ENCODE measurements around the gene GRIK4.

Gene GRIK4

GRCh38 chr11:120801801-120802689 lies 290.5 kb downstream of the GRIK4 start:
- DNase-seq (ENCODE audit: low read depth): peak; percentile 74

GRCh38 chr11:120805960-120806555 lies 294.5 kb downstream of the GRIK4 start:
- no peak for TF ChIP-seq CTCF (IDR thresholded peaks at IDR 0.05; ENCODE audit: insufficient read depth, low read depth, low read length, missing control alignments)
- H3K4me3 ChIP-seq (ENCODE audit: low read depth, low read length): no peak overlapping the region
- DNase-seq (ENCODE audit: low read depth): peak; percentile 14

More at GRCh38 chr11:120801801-120802689, 290.5 kb downstream of the GRIK4 start:
- H3K4me3 ChIP-seq (ENCODE audit: low read depth, low read length): no peak overlapping the region
- peak; percentile 90 for TF ChIP-seq CTCF (IDR thresholded peaks at IDR 0.05; ENCODE audit: insufficient read depth, low read depth, low read length, missing control alignments)

- no peak for TF ChIP-seq CTCF (IDR thresholded peaks at IDR 0.05; ENCODE audit: insufficient read depth, low read depth, low read length, missing control alignments)
- H3K4me3 ChIP-seq (ENCODE audit: low read depth, low read length): no peak overlapping the region
- no peak for DNase-seq (ENCODE audit: low read depth)
Measured at GRCh38 chr11:120807414-120808150, 296.0 kb downstream of the GRIK4 start.

- TF ChIP-seq CTCF (IDR thresholded peaks at IDR 0.05; ENCODE audit: insufficient read depth, low read depth, low read length, missing control alignments): no peak
- DNase-seq (ENCODE audit: low read depth): no peak
Measured at GRCh38 chr11:120808616-120809050, 297.1 kb downstream of the GRIK4 start.

GRCh38 chr11:120810251-120810650 lies 298.7 kb downstream of the GRIK4 start:
- no peak for DNase-seq (ENCODE audit: low read depth)
- H3K4me3 ChIP-seq (ENCODE audit: low read depth, low read length): no peak overlapping the region
- no peak for TF ChIP-seq CTCF (IDR thresholded peaks at IDR 0.05; ENCODE audit: insufficient read depth, low read depth, low read length, missing control alignments)

More at GRCh38 chr11:120808616-120809050, 297.1 kb downstream of the GRIK4 start:
- no peak overlapping the region for H3K4me3 ChIP-seq (ENCODE audit: low read depth, low read length)

- DNase-seq (ENCODE audit: low read depth): no peak
- TF ChIP-seq CTCF (IDR thresholded peaks at IDR 0.05; ENCODE audit: insufficient read depth, low read depth, low read length, missing control alignments): no peak
Measured at GRCh38 chr11:120811199-120811598, 299.7 kb downstream of the GRIK4 start.

More at GRCh38 chr11:120811199-120811598, 299.7 kb downstream of the GRIK4 start:
- no peak overlapping the region for H3K4me3 ChIP-seq (ENCODE audit: low read depth, low read length)

Measured in GM12865 (cell line).